Stimulated activated CD8-positive, alpha-beta memory T cell treated with anti-CD3 and anti-CD28 coated beads, Interleukin-12 subunit alpha, Interleukin-12 subunit beta, amount 100 ng/mL, for 24 hours (primary cell): ENCODE results near the gene TOR1AIP2.
A peak's percentile ranks its signal among the peaks of the same experiment; 100 is the strongest.

ENCODE experiments used
- DNase-seq: peaks from one replicate; pipeline ENCODE4 v3.0.0-alpha.2; 2020; ENCODE audit errors: extremely low read depth

TOR1AIP2 gene

GRCh38 chr1:179825798-179826460, 51.7 kb downstream of the TOR1AIP2 start:
- no peak for DNase-seq

- no peak for DNase-seq
These were observed 52.4 kb downstream of the TOR1AIP2 start for GRCh38 chr1:179825206-179825605.

GRCh38 chr1:179824265-179824664, 53.3 kb downstream of the TOR1AIP2 start:
- DNase-seq, result no peak

GRCh38 chr1:179823693-179824092, 53.9 kb downstream of the TOR1AIP2 start:
- DNase-seq, result no peak

- no peak for DNase-seq
These were observed 55.5 kb downstream of the TOR1AIP2 start for GRCh38 chr1:179822065-179822464.

GRCh38 chr1:179821524-179821923, 56.1 kb downstream of the TOR1AIP2 start:
- DNase-seq, result no peak

GRCh38 chr1:179820226-179820970, 57.2 kb downstream of the TOR1AIP2 start:
- DNase-seq, result no peak

- DNase-seq, result no peak
These were observed 58.8 kb downstream of the TOR1AIP2 start for GRCh38 chr1:179818743-179819173.

- no peak for DNase-seq
These were observed 59.3 kb downstream of the TOR1AIP2 start for GRCh38 chr1:179818260-179818659.

GRCh38 chr1:179817789-179818188, 59.8 kb downstream of the TOR1AIP2 start:
- no peak for DNase-seq

GRCh38 chr1:179817056-179817455, 60.5 kb downstream of the TOR1AIP2 start:
- no peak for DNase-seq

- no peak for DNase-seq
These were observed 61.2 kb downstream of the TOR1AIP2 start for GRCh38 chr1:179816196-179816960.

- DNase-seq, result no peak
These were observed 62.0 kb downstream of the TOR1AIP2 start for GRCh38 chr1:179815641-179816040.

- no peak for DNase-seq
These were observed 63.1 kb downstream of the TOR1AIP2 start for GRCh38 chr1:179814546-179814838.

GRCh38 chr1:179813626-179814545, 63.7 kb downstream of the TOR1AIP2 start:
- DNase-seq, result no peak

- no peak for DNase-seq
These were observed 64.9 kb downstream of the TOR1AIP2 start for GRCh38 chr1:179812501-179813292.

GRCh38 chr1:179810367-179810715, 67.3 kb downstream of the TOR1AIP2 start:
- no peak for DNase-seq

- DNase-seq, result peak; percentile 33
These were observed 67.9 kb downstream of the TOR1AIP2 start for GRCh38 chr1:179809506-179810366.

- no peak for DNase-seq
These were observed 69.1 kb downstream of the TOR1AIP2 start for GRCh38 chr1:179808503-179808902.
